ENCODE results near the gene CPM.

CPM gene

GRCh38 chr12:68877583-68877982 is 55.4 kb downstream of the CPM start:
- Histone ChIP-seq H3F3A (ENCODE audit: low read depth) (no peaks in the 10 kb centered on the region), H3K4me2 (ENCODE audit: low read depth, low read length, poor library complexity, severe bottlenecking) (no peak overlapping the region), H4K20me1 (ENCODE audit: insufficient read depth, low read length, poor library complexity, severe bottlenecking) (no peaks in the 10 kb centered on the region), H3K9me2 (replicated peaks; ENCODE audit: low read depth, low read length) (no peaks in the 10 kb centered on the region), H2AFZ (ENCODE audit: low read length) (no peak overlapping the region), H3K9me3 (ENCODE audit: insufficient read depth, low read depth, low read length) (no peaks in the 10 kb centered on the region), H3K4me3 (ENCODE audit: low read length, poor library complexity, severe bottlenecking) (no peak overlapping the region), H3K27me3 (ENCODE audit: insufficient read depth, low read length, poor library complexity, severe bottlenecking) (no peaks in the 10 kb centered on the region), H3K79me2 (ENCODE audit: insufficient read depth, low read length) (no peaks in the 10 kb centered on the region), H3K9ac (ENCODE audit: low read depth, low read length, poor library complexity, severe bottlenecking) (no peak overlapping the region), H3K4me1 (ENCODE audit: insufficient read depth, low read length, poor library complexity, severe bottlenecking) (no peaks in the 10 kb centered on the region), H3K36me3 (ENCODE audit: insufficient read depth, low read length) (no peaks in the 10 kb centered on the region)
- TF ChIP-seq CTCF (conservative IDR thresholded peaks at IDR 0.05; ENCODE audit: low read length) (no peak), EZH2phosphoT487 (IDR thresholded peaks at IDR 0.05; ENCODE audit: borderline replicate concordance) (no peak)

GRCh38 chr12:68876461-68876860 is 56.5 kb downstream of the CPM start:
- Histone ChIP-seq H3K9me3 (ENCODE audit: insufficient read depth, low read depth, low read length) (no peaks in the 10 kb centered on the region), H3K4me3 (ENCODE audit: low read length, poor library complexity, severe bottlenecking) (no peak overlapping the region), H4K20me1 (ENCODE audit: insufficient read depth, low read length, poor library complexity, severe bottlenecking) (no peaks in the 10 kb centered on the region), H3K79me2 (ENCODE audit: insufficient read depth, low read length) (no peaks in the 10 kb centered on the region), H3K9me2 (replicated peaks; ENCODE audit: low read depth, low read length) (no peaks in the 10 kb centered on the region), H3K4me2 (ENCODE audit: low read depth, low read length, poor library complexity, severe bottlenecking) (no peak overlapping the region), H3F3A (ENCODE audit: low read depth) (no peaks in the 10 kb centered on the region), H2AFZ (ENCODE audit: low read length) (no peak overlapping the region), H3K4me1 (ENCODE audit: insufficient read depth, low read length, poor library complexity, severe bottlenecking) (no peaks in the 10 kb centered on the region), H3K27me3 (ENCODE audit: insufficient read depth, low read length, poor library complexity, severe bottlenecking) (no peaks in the 10 kb centered on the region), H3K36me3 (ENCODE audit: insufficient read depth, low read length) (no peaks in the 10 kb centered on the region), H3K9ac (ENCODE audit: low read depth, low read length, poor library complexity, severe bottlenecking) (no peak overlapping the region)
- TF ChIP-seq EZH2phosphoT487 (IDR thresholded peaks at IDR 0.05; ENCODE audit: borderline replicate concordance): no peak
- TF ChIP-seq CTCF (conservative IDR thresholded peaks at IDR 0.05; ENCODE audit: low read length): no peak

DNA sequence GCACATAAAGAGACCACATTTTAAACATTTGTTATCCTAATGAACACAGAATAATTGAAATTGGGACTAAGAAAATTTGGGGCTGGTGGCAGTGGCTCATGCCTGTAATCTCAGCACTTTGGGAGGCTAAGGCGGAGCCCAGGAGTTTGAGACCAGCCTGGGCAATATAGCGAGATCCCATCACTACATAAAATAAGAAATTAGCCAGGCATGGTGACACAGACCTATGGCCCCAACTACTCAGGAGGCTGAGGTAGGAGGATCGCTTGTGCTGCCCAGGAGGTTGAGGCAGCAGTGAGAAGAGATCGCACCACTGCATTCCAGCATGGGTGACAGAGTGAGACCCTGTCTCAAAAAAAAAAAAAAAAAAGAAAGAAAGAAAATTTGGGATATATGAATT is 59.7 kb downstream of the CPM start:
- no peaks in the 10 kb centered on the region for H3K9me2 ChIP-seq (replicated peaks; ENCODE audit: low read depth, low read length)
- no peaks in the 10 kb centered on the region for H4K20me1 ChIP-seq (ENCODE audit: insufficient read depth, low read length, poor library complexity, severe bottlenecking)
- H3K9ac ChIP-seq (ENCODE audit: low read depth, low read length, poor library complexity, severe bottlenecking): no peak overlapping the region
- no peaks in the 10 kb centered on the region for H3K4me1 ChIP-seq (ENCODE audit: insufficient read depth, low read length, poor library complexity, severe bottlenecking)
- no peaks in the 10 kb centered on the region for H3K27me3 ChIP-seq (ENCODE audit: insufficient read depth, low read length, poor library complexity, severe bottlenecking)
- H3K4me3 ChIP-seq (ENCODE audit: low read length, poor library complexity, severe bottlenecking): no peak overlapping the region
- no peak overlapping the region for H2AFZ ChIP-seq (ENCODE audit: low read length)
- H3K4me2 ChIP-seq (ENCODE audit: low read depth, low read length, poor library complexity, severe bottlenecking): no peak overlapping the region
- H3K79me2 ChIP-seq (ENCODE audit: insufficient read depth, low read length): no peaks in the 10 kb centered on the region
- no peaks in the 10 kb centered on the region for H3K36me3 ChIP-seq (ENCODE audit: insufficient read depth, low read length)
- TF ChIP-seq EZH2phosphoT487 (IDR thresholded peaks at IDR 0.05; ENCODE audit: borderline replicate concordance): no peak
- TF ChIP-seq CTCF (conservative IDR thresholded peaks at IDR 0.05; ENCODE audit: low read length): no peak
- no peaks in the 10 kb centered on the region for H3K9me3 ChIP-seq (ENCODE audit: insufficient read depth, low read depth, low read length)
- H3F3A ChIP-seq (ENCODE audit: low read depth): no peaks in the 10 kb centered on the region

Measured in Loucy (cell line).